K562 (cell line): ENCODE results near the gene RGS9. TPM values are rescaled to one million over a fixed set of nuclear protein-coding genes. Genes with fewer than 3 reads are reported as not detected.

Source experiments
- ATAC-seq: fragments of 200-7000 bp; cut with Tn5 transposase; 3 replicates; pipeline ENCODE4 v1.9.1; 2020; ENCODE audit warnings: moderate library complexity
- BruUV-seq: library from RNA; stranded (reverse); fragments of 400-500 nt; replicated peaks from 2 replicates; lab custom pipeline; 2021; lab: Mats Ljungman, UMichigan
- CTCF ChIA-PET: fragments of 300-600 bp; formaldehyde crosslinking; extraction: SDS; loops from one replicate; lab custom pipeline; 2021; ENCODE audit warnings: low intra/inter-chr PET ratio; lab: Yijun Ruan, JAX
- POLR2A ChIA-PET: fragments of 300-600, 350-650 bp; sonication (Branson Sonifier 250); formaldehyde crosslinking; extraction: SDS; loops from one replicate; lab custom pipeline; 2021; ENCODE audit warnings: antibody characterized with exemption, inconsistent platforms; lab: Yijun Ruan, JAX
- DNase-seq, 4 experiments: peaks; one replicate each; pipeline versions ENCODE4 v3.0.0 to v3.0.0-alpha.2; 2011 to 2018; ENCODE audit warnings: low spot score in 3 of 4, mixed read lengths in 3 of 4; ENCODE audit errors: extremely low read depth in 1 of 4
- FAIRE-seq: peaks from 2 replicates; lab custom pipeline; 2011; peaks lifted over from hg19 to GRCh38; lab: Jason Lieb, UNC
- H2AFZ ChIP-seq: 2 replicates; pipeline ENCODE4 v1.6.0; 2011; ENCODE audit warnings: low read depth, low read length, control low read depth, inconsistent platforms
- H3K27ac ChIP-seq: fragments of 200-600 bp; 3 replicates; pipeline ENCODE4 v1.8.0; 2011; ENCODE audit warnings: low read depth, mild to moderate bottlenecking, control low read depth, inconsistent platforms, low read length, moderate library complexity, mixed read lengths; ENCODE audit errors: extremely low read depth
- H3K27me3 ChIP-seq, 2 experiments: fragments of 300-600 bp in 1 of 2; 2 replicates in 1 of 2; 3 replicates in 1 of 2; pipeline versions ENCODE4 v1.6.0 to v1.8.0; 2011; ENCODE audit warnings: inconsistent platforms in 2 of 2, low read length in 2 of 2, mild to moderate bottlenecking in 1 of 2, mixed read lengths in 1 of 2, moderate library complexity in 1 of 2; ENCODE audit not compliant: control insufficient read depth in 2 of 2, insufficient read depth in 2 of 2
- H3K36me3 ChIP-seq: fragments of 300-600 bp; 3 replicates; pipeline ENCODE4 v1.8.0; 2011; ENCODE audit warnings: mild to moderate bottlenecking, low read length, inconsistent platforms; ENCODE audit not compliant: control insufficient read depth, insufficient read depth
- H3K4me1 ChIP-seq, 2 experiments: fragments of 200-600 bp in 1 of 2; replicated peaks in 1 of 2; 2 replicates in 1 of 2; 3 replicates in 1 of 2; pipeline versions ENCODE4 v1.5.1 to v1.8.0; 2011; ENCODE audit warnings: inconsistent platforms in 2 of 2, low read length in 2 of 2, mild to moderate bottlenecking in 1 of 2, mixed read lengths in 1 of 2, moderate library complexity in 1 of 2; ENCODE audit not compliant: control insufficient read depth in 2 of 2, insufficient read depth in 2 of 2
- H3K4me2 ChIP-seq: 2 replicates; pipeline ENCODE4 v1.6.1; 2011; ENCODE audit warnings: low read length, control low read depth, inconsistent platforms, mixed read lengths; ENCODE audit not compliant: insufficient read depth
- H3K4me3 ChIP-seq: fragments of 200-600 bp; sonication (generic), shearing (Covaris generic); 2 replicates; pipeline ENCODE4 v1.5.1; 2016; ENCODE audit warnings: control low read depth, inconsistent platforms
- H3K79me2 ChIP-seq: fragments of 200-600 bp; 3 replicates; pipeline ENCODE4 v1.8.0; 2011; ENCODE audit warnings: low read length, inconsistent platforms; ENCODE audit not compliant: control insufficient read depth, insufficient read depth
- H3K9ac ChIP-seq, 2 experiments: 2 replicates each; pipeline versions ENCODE4 v1.6.0 to v1.6.1; 2011; ENCODE audit warnings: low read depth in 2 of 2, low read length in 2 of 2, control low read depth in 1 of 2, inconsistent platforms in 1 of 2, mild to moderate bottlenecking in 1 of 2, mixed read lengths in 1 of 2; ENCODE audit not compliant: insufficient read depth in 1 of 2
- H3K9me1 ChIP-seq: one replicate; pipeline ENCODE4 v1.6.0; 2011; ENCODE audit warnings: inconsistent platforms, mild to moderate bottlenecking, low read length, moderate library complexity; ENCODE audit not compliant: control insufficient read depth, insufficient read depth
- H3K9me3 ChIP-seq: replicated peaks from 2 replicates; pipeline ENCODE4 v1.5.1; 2011; ENCODE audit warnings: low read depth, low read length, inconsistent platforms; ENCODE audit not compliant: control insufficient read depth, insufficient read depth
- H4K20me1 ChIP-seq: replicated peaks from 2 replicates; pipeline ENCODE4 v1.6.1; 2011; ENCODE audit warnings: low read length, inconsistent platforms, mixed read lengths; ENCODE audit not compliant: control insufficient read depth, insufficient read depth
- SMC3 ChIP-seq: conservative IDR thresholded peaks from 2 replicates; pipeline ENCODE4 v1.6.1; 2011; ENCODE audit warnings: low read depth, low read length, improper control_type of control experiment; ENCODE audit not compliant: insufficient read depth
- STAT5B ChIP-seq: fragments of 250-450 bp; sonication (Bioruptor Pico); IDR thresholded peaks from 2 replicates; pipeline ENCODE4 v1.8.0; 2021; ENCODE audit warnings: mild to moderate bottlenecking, inconsistent platforms
- WGBS: fragments of 100-300 bp; shearing (Covaris generic); methylation state at CpG from one replicate; pipeline ENCODE4 v1.1.6; 2016; ENCODE audit warnings: low coverage, mixed read lengths; ENCODE audit not compliant: insufficient coverage; ENCODE audit errors: missing lambda C conversion rate; 5-methylcytosine and 5-hydroxymethylcytosine counted together
- in situ Hi-C: fragments of 300-500 bp; cut with MboI; formaldehyde crosslinking; loops from 4 replicates; pipeline ENCODE4 v1.15.0; 2018; ENCODE audit warnings: inconsistent platforms, mixed read lengths
- intact Hi-C: fragments of 100-400 bp; cut with micrococcal nuclease; formaldehyde crosslinking; loops from 2 replicates; pipeline ENCODE4 v1.14.2; 2022
- polyA plus RNA-seq, 8 experiments: library from polyadenylated mRNA; depleted of rRNA in 4 of 8; stranded (reverse) in 5 of 8; unstranded in 3 of 8; fragments of >200 nt; fragmentation: Nextera tagmentation in 2 of 8; fragmentation: Illumina TruSeq in 1 of 8; extraction: Ambion mirVana in 2 of 8; extraction: Trizol in 1 of 8; gene quantifications; 2 replicates each; pipeline versions ENCODE4 v1.2.1 to v1.2.3, GENCODE V29; 2011 to 2014; ENCODE audit warnings: inconsistent platforms in 1 of 8, missing spikeins in 1 of 8
- total RNA-seq, 7 experiments: library from RNA; depleted of rRNA in 6 of 7; stranded (reverse); fragments of >200 nt in 6 of 7; fragmentation: Illumina TruSeq in 2 of 7; extraction: Trizol in 2 of 7; gene quantifications; 2 replicates each; pipeline versions ENCODE4 v1.2.1 to v1.2.3, GENCODE V29; 2011 to 2021; ENCODE audit warnings: low replicate concordance in 1 of 7
- TF ChIP-seq, protein P1 (sequence below): sonication (generic); IDR thresholded peaks from 2 replicates; pipeline ENCODE4 v1.6.1; 2016

RGS9 gene
- total and polyA plus RNA-seq, 9 of the 15 experiments (the other 6 are each of a cell fraction or from before 2014, with no cell fraction given): 0.18 to 1.4 (median 0.55) TPM

DNA sequence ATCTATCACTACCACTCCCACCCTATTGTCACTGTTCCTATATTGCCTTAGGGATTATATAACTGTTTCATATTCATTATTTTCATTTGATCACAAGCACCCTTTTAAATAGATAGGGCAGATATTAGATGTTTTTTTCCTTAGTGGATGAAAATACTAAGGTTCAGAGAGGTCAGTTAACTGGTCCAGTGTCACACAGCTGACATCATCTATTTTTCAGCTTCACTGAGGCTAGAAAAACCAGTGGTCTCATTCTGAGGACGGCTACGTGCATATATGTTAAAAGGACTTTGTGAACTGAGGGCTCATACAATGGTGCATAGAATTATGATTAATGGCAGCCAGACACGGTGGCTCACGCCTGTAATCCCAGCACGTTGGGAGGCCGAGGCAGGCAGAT is 29.0 kb upstream of the RGS9 start (continued):
- TF ChIP-seq, protein P1, sequence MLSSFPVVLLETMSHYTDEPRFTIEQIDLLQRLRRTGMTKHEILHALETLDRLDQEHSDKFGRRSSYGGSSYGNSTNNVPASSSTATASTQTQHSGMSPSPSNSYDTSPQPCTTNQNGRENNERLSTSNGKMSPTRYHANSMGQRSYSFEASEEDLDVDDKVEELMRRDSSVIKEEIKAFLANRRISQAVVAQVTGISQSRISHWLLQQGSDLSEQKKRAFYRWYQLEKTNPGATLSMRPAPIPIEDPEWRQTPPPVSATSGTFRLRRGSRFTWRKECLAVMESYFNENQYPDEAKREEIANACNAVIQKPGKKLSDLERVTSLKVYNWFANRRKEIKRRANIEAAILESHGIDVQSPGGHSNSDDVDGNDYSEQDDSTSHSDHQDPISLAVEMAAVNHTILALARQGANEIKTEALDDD: no peak
- TF ChIP-seq, all 486 proteins: peak for 4

DNA sequence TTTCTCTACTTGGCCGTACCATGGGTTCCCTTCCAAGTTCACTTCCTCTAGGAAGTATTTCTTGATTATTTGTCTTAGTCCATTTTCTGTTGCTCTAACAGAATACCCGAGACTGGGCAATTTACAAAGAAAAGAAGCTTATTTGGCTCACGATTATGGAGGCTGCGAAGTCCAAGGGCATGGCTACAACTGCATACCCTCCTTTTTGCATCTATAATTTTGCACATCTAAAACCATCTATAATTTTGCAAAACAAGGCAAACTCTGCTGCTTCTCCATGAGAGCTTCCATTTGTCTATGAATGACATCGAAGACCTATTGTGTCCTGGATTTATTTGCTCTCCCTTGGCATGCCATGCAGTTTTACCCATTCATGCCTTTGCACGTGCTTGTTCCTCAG is 27.6 kb upstream of the RGS9 start:
- no peaks in the 10 kb centered on the region for H3K9me1 ChIP-seq
- no peaks in the 10 kb centered on the region for H3K36me3 ChIP-seq
- H3K4me1 ChIP-seq: no peaks in the 10 kb centered on the region; a peak in 1 of 5 replicates
- H3K27me3 ChIP-seq: peaks cover 6 to 7% of the 10 kb centered on the region in 2 experiments; a peak in 4 of 5 replicates
- DNase-seq (no peak), ATAC-seq (no peak), FAIRE-seq (no peak)
- under 1% methylated on average over 6 of the region's 6 CpGs for WGBS
- TF ChIP-seq SMC3: no peak
- no peak for TF ChIP-seq STAT5B (CRISPR knock-in tag)
- H4K20me1 ChIP-seq: no peaks in the 10 kb centered on the region
- in situ Hi-C loops: no loop called here
- H2AFZ ChIP-seq: no peak overlapping the region
- POLR2A ChIA-PET: interaction anchor here (0.5 kb wide), 1 partner anchor 88 kb away, joined by 3 read pairs; no protein-coding TSS in a partner anchor
- BruUV-seq: no TSS peak
- intact Hi-C loops: loop anchor here (10.0 kb wide), 1 partner anchor 145 kb away; no protein-coding TSS in a partner anchor
- no peaks in the 10 kb centered on the region for H3K9me3 ChIP-seq
- H3K4me3 ChIP-seq: no peak overlapping the region
- H3K79me2 ChIP-seq: no peaks in the 10 kb centered on the region
- no peak overlapping the region for H3K4me2 ChIP-seq
- H3K9ac ChIP-seq: no peak overlapping the region
- CTCF ChIA-PET: no interaction called here
- no peak overlapping the region for H3K27ac ChIP-seq
